IPS-NIHi7 (cell line): ENCODE results near the gene HPSE2.
"Not testable (repeated sequence)": the region's sequence is repeated elsewhere in the genome, so short reads cannot be mapped to it uniquely, and the experiment has no call there.

Source experiments
- DNase-seq: peaks from one replicate; pipeline ENCODE4 v3.0.0; 2012; ENCODE audit warnings: mixed read lengths; ENCODE audit errors: extremely low spot score

The HPSE2 gene

DNA sequence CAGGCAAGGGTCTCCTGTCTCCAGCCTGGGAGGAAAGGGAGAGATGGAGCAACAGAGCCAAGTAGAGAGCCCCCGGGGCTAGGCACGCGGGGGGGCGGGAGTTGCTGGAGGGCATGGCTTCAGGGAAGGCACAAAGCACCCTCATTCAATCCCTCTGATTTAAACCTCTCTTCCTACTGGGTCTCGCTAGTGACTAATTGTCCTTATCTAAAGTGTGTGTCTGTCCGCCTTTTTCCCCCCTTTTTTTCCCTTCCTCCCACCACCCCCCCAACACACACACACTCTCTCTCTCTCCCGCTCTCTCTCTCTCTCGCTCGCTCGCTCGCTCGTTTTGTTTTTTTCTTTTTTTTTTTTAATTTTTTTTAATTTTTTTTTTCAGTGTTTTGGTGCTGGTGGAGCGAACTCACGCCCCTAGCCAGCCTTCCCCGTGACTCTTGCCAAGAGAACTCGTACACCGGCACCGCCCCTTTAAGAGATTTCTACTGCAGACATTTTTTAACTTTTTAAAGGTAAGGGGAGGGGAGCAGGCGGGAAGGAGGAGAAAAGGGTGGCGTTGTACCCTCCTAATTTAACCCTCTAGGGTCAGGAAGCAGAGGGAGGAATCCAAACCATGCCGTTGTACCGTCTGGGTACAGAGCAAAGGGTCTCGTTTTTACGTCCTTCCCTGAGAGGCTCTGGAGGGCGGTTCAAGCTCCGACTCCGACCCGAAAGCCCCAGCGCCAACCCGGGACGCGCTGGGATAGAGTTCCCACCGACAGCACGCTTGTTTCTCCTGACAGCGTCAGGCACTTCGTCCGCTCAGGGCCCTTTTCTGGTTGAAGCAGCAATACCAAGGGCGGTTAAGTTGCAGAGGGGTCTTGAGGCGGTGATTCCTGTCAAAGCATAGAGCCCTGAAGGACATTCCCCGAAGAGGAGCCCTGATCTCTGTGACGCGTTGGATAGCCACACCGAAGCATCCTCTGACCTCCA is at the start of gene HPSE2:
Gene HPSE2, minus strand, starts transcription at position 195 of the 969 bp plus-strand sequence.
- DNase-seq, result peak; percentile 70

DNA sequence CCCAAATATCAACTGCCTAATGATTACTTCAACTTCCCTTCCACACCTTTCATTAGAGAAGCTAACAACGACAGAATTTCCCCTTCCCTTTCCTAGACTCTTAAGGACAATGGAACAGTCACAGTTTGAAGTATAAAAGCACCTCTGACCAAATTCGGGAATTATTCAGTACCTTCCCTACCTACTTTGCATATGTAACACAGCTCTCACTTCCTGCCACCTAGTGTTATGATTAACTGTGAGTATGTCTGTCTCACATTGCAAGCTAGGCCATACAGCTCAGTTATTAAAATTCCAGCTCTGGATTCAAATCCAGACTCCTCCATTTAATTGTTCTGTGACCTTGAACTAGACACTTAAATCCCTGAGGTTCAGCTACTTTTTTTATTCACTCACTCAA is 44.8 kb upstream of the HPSE2 start:
- no peak for DNase-seq

DNA sequence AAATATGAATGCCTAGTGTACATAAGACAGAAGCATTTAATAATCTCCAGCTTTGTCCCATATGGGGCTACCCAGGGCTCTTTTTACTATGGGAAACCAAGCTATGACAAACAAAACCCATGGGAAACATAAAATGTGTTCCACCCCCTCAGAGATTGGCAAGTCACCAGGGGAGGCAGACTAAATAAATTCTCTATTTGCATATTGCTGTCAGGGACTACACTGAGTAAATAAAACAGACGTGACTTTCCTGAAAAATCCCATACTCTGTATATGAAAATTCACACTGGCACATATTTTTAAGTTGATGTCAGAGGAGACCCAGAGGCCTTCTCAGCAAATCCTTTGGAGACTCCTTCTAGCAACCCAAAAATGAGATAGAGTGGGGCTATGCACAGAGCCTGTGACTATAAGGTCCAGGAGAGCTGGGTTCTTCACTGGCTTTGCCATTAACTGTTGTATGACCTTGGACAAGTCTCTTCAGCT is 44.0 kb upstream of the HPSE2 start:
- DNase-seq, result no peak

DNA sequence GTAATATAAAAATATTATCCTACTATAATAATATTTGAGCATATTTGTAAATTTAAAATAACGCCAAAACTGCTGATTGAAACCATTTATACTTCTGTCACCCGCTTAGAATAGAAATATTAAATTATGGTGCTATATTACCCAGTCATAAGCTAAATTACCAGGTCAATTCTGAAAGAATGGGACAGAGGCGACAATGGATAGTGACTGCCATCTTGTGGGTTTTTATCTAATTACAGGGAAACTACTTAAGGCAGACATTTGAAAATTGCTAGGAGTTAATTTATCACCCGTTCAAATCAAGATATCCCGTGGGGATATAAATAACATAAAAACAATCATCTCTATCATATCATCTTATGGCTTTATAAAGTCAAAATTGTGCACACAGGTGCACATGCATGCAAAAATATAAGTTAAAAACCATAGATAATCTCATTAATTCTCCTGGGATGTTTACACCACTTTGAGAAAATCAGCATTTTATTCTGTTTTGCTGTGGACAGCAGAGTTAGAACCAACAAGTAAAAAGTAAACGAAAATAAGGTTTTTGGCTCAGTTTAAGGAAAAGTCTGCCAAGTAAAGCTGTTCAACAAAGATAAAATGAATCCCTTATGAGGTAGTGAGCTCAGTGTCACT is 41.3 kb upstream of the HPSE2 start:
- DNase-seq, result peak; percentile 19

DNA sequence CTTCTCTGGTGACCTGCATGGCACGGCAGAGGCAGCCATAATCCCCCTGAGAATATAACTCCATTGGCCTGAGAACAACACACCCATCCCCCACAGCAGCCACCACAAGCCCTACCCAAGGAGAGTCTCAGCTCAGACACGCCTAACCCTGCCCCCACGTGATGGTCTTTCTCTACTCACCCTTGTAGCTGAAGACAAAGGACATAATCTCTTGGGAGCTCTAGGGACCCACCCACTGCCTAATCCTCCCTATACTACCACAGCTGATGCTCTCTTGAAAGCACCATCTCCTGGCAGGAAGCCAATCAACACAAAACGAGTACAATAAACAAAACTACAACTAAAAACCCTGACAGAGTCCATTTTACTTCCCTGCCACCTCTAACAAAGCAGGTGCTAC is 30.7 kb upstream of the HPSE2 start:
- no peak for DNase-seq

DNA sequence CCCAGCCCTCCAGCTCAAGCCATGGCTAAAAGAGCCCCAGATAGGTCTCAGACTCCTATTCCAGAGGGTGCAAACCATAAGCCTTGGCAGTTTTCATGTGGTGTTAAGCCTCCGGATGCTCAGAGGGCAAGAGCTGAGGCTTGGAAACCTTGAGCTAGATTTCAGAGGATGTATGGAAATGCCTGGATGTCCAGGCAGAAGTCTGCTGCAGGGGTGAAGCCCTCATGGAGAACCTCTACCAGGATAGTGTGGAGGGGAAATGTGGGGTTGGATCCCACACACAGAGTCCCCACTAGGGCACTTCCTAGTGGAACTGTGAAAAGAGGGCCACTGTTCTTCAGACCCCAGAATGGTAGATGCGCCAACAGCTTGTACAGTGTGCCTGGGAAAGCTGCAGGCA is 13.2 kb upstream of the HPSE2 start:
- no peak for DNase-seq

DNA sequence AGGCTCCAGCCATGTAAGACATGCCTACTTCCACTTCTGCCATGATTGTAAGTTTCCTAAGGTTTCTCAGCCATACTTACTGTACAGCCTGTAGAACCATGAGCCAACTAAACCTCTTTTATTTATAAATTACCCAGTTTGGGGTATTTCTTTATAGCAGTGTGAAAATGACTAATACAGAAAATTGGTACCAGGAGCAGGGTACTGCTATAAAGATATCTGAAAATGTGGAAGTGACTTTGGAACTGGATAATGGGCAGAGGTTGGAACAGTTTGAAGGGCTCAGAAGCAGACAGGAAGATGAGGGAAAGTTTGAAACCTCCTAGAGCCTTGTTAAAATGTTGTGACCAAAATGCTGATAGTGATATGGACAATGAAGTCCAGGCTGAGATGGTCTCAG is 12.2 kb upstream of the HPSE2 start:
- not testable (repeated sequence) for DNase-seq

DNA sequence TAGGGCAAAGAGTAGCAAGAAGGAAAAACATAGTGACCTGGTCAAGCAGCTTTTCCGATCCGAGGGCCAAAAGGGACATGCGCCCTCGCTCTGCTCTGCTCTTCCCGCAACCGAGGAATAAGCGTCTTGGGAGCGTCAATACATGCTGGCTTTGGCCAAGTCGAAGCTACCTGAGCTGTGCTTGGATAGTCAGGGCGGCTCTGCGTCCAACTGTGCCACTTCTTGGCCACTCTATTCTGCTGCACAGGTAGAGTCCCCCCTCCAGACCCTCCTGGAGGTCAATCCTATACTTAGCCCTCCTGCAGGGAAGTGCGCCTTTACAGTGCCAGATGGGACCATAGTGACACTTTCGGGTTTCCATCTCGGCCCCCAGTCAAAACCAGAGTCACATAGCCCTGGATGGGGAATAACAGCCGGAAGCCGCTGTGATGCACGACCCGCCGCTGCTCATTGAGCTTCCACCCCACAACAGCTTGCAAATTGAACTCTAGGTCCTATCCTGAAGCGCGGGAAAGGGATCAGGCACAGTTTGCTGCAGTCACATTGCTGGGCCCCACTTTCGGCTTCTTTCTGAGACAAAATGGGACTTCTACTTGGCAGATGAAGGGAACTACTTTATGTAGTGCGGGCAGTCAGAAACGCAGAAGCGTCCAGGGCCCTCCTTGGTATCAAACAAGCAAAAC is 1.1 kb upstream of the HPSE2 start:
- peak; percentile 24 for DNase-seq

DNA sequence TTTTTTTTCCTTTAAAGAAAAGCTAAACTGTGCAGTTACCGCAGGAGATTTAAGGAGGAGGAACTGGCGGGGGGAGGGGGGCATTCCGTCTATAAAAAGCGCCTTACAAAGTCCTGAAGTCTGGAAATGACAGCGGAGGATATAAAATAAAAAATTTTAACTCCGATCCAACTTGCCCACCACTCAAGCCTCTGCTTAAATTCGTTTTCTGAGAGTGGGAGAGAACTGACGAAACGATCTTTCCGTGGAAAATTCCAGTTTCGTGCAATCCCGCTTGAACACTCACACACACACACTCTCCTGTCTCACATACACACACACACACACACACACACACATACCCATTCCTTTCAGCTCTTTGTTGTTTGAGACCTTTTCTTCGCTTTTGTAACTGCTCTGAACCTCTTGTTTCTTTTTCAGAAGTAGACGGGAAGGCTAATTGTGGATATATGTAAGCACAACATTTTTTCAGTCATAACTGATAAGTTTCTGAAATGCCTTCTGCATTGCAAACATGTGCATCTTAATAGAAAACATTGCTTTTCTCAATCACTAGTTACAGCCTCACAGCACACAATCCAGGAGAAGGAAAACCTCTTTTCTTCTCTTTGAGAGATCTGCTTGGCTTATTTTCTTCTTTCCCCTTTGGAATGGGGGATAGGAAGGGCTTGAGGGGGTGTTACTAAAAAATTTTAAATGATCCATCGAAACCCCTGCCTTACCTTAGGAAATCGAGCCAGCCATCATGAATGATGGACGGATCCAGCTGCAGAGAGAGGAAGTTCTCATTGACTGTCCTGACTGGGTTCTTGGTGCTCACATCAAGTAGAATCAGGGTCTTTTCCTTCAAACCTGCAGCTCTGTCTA is 628 bp downstream of the HPSE2 start:
- DNase-seq, result no peak

DNA sequence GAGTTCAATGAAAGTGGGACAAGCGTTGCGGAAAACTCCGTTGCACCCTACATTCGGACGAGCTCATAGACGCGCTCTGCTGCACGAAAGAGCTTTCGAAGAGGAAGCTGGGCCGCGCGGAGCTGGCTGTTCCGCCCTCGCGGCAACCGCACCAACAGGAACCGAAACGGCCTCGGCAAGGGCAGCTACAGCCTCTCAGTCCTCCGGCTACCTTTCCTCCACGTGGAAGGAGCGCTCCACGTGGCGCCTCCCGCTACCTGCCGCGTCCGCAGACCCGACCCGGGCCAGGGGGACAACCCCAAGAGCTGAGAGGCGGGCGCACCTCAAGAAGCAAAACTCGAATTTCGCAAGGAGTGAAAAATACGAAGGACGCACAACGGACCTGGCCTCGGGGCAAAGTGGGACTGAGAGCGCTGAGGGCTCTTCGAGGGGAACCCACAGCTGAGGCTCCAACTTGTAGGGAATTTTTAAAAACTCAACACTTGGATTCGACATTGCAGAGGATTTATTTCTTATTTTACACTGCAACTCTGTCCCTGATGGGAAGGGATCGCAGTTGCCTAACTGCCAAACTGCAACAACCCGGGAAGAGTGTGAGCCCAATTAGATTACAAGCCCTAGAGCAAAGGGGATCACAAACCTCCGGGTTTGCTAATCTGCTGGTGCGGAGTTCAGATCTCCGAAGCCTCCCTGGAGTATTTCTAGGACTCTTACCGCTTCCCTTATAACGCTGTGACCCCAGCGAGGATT is 1.4 kb downstream of the HPSE2 start:
- DNase-seq, result peak; percentile 57

DNA sequence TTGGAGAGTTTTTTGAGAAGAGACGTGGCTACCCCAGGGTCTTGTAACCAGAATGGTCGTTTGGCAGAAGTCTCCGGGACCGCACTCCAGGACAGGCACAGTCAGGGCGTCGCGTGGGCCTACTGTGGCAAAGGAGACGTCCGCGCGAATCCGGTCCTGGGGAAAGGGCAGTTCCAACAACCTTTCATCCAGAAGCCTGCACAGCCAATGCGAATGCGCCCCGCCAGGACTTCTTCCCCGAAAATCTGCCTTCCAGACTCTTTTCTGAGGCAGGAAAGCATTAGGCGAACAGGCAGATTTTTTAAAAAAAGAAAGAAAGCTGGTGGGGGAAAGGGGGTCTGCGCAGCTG is 2.0 kb downstream of the HPSE2 start:
- DNase-seq, result peak; percentile 12

DNA sequence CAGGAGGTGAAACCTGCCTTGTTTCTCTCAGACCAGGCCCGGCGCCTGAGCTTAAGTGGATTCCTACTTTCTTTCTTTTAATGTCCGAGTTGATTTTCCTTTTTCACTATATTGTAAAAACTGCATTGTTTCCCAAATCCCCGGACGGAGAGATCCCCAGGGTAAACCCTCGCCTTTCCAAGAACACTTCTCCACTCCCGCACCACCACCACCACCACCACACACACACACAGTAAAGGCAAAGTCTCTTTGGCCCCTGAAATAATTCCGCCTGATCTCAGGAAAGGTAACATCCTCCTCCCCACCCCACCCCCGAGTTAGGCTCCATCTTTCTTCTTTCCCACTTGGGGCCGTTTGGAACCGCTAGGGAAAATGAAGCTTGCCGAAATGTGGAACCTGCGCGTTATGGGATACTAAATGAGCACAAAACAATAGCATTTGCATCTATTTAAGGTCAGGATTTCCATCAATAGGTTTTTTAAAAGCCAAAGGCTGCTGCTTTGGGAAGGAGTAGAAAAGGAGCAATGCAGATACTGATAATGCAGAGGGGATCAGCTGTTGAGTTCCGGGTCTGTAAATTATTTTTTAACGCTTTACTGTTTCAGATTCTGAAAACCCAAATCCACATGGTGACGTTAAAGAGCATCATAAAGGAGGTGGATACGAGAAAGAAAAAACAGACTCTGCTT is 2.5 kb downstream of the HPSE2 start:
- no peak for DNase-seq

DNA sequence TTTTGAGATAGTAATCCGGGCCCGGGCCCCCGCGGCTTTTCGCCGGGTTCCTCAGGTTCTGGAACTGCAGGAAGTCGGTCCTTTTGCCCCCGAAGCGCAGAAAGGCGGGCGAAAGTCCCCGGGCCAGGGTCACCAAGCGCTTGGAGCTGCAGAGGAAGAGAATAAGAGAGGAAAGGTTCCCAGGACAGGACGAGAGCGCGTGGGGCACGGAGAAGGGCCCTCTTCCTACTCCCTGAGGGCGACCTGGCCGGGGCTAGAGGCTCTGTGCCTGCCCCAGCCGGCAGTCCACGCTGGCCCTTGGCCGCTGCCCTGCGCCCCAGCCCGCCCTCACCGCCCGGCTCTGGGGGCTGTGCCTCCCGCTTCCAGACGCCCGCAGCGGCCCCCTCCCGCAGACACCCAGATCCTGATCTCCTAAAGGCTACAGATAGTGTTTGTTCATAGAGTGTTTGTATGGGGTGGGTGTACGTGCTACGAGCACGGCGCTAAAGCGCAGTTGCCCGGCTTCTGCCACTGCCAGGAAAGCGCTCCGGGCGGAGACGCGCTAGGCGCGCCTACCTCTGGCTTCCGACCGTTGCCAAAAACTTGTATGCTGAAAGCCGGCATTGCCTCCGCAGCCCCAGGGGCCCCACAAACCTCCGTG is 3.2 kb downstream of the HPSE2 start:
- peak; percentile 49 for DNase-seq

DNA sequence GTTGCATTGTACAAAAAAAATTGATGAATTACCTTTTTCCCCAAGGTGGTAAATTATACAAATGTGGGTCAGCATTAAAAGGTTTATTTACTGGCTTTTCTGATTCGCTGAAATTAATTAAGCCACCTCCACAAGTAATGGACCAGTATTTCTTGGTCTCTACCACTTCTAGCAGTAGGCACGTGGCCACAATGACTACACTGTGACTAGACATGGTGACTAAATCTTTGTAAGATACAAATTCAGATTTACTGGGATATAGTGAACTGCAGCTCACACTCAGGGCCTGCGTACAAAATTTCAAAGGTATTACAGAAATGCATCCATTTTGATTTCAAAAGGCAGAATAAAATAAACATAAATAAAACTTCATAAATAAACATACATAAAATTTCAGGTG is 10.9 kb downstream of the HPSE2 start:
- DNase-seq, result no peak

DNA sequence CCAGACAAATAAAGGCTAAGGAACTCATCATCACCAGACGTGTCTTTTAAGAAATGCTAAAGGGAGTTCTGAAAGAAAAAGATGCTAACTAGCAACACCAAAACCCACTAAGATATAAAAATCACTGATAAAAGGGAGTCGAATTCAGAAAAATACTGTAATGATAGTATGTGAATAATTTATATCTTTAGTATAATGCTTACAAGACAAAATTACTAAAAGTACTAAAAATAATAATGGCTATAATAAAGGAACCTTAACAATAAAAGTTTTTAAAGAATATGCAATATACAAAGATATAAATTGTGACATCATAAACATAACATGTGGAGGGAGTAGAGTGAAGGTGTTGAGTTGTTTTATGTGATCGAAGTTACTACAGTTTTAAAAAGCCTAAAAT is 28.3 kb downstream of the HPSE2 start:
- no peak for DNase-seq

DNA sequence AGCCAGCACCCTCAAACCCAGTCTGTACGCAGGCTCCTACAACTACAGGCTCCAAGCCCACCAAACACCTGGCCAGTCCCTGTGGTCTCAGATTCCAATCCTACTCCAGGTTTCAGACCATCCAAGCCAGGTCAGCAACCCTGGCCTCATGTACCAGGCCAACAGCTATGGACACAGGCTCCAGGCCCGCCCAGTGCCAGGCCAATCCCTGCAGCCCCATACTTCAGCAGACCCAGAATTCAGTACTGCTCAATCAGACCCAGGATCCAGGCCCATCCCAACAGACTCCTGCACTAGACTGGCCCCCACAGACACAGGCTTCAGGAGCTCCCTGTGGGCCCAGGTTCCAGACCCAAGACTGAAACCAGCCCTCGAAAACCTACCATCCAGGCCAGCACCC is 32.3 kb downstream of the HPSE2 start:
- no peak for DNase-seq

DNA sequence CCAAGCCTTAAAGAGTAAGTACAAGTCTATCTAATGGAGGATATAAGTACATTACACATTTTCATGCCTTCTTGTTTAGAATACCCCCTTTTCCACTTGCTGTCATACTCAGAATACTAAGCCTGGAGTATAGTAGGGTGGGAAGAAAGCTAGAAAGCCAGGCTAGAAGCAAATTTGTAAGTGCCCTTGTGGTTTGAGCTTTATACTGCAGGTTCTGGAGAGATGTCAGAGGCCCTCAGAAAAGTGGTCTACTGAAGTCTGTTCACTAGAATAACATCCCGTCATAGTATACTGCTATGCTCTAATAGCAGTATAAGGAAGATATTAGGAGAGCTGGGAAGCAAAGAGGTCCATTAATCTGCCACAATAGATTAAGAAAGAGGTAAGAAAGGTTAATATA is 62.7 kb downstream of the HPSE2 start:
- no peak for DNase-seq

DNA sequence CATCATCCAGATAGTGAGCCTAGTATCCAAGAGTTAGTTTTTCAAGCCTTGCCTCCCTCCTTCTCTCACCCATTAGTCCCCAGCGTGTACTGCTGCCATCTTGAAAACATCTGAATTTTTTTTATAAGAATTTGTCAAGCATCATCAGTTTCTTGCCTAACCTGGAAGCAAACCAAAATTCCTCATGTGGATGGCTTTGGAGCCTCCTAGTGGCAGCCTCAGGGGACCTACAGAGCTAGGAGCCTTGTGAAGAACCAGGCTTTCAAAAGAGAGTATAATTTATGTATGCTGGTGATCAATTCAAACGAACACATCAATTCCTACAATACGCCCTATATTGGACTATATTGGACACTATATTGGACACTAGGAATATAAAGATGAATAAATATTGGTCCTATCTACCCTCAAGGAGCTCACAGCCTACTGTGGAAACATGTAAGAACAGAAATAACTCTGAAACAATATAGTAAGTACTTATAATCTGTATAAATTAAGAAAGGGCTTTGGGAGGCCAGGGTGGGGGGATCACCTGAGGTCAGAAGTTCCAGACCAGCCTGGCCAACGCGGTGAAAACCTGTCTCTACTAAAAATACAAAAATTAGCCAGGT is 63.4 kb downstream of the HPSE2 start:
- DNase-seq, result peak; percentile 79

DNA sequence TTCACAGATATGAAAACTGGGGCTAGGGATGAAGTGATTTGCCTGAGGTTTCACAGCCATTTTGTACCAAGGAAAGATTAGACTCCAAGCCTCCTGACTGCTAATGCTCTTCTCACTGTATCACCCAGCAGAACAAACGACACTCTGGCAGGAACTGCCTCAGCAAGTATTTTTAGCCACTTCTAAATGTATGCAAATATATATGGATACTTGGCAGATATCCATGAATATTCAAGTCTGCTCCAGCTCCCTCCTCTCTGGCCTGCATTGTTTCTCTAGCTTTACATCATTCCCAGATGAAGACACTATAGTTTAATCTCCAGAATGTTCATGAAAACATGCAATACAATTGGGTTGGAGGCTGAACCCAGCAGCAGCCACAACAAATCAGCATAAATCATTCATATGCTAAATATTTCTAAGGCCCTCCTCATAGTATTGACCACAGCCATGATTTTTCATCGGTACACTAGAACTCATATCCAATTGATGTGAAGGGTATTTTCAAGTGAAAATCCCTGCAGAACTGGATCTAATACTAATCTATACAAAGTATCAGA is 65.5 kb downstream of the HPSE2 start:
- no peak for DNase-seq
